Measurements from ENCODE around the gene SF3B3. TPM values are rescaled to one million over a fixed set of nuclear protein-coding genes. Genes with fewer than 3 reads are reported as not detected.

Gene SF3B3
- total RNA-seq, 1 experiment from 2014 or later = 326 TPM

DNA sequence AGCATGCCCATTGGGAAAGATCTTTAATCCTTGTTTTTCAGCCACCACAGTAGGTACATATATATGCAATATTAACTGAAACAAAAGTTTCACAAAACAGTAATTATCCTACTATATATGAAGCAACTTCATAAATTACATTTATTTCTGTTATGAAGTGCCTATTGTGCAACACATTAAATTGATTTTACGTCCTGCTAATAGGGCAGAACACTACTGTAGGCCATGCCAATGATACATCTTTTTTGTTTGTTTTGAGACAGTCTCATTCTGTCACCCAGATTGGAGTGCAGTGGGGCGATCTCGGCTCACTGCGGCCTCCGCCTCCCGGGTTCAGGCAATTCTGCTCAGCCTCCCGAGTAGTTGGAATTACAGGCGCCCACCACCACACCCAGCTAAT lies 29.1 kb downstream of the SF3B3 start:
- H2AFZ ChIP-seq = no peak overlapping the region
- peaks cover 86% of the 10 kb centered on the region for H3K36me3 ChIP-seq (ENCODE audit: low read depth)
- H3K9me3 ChIP-seq (ENCODE audit: insufficient read depth, low read depth) = no peaks in the 10 kb centered on the region
- no peak for DNase-seq
- H3K4me3 ChIP-seq = no peak overlapping the region
- BruUV-seq (replicated peaks) = no TSS peak
- H3F3A ChIP-seq (ENCODE audit: insufficient read depth, low read depth) = peaks cover 95% of the 10 kb centered on the region
- peaks cover 59% of the 10 kb centered on the region for H3K4me1 ChIP-seq (replicated peaks; ENCODE audit: insufficient read depth)
- POLR2A ChIA-PET (ENCODE audit: unreplicated experiment) = no interaction called here
- CTCF ChIA-PET = no interaction called here
- no peaks in the 10 kb centered on the region for H3K27me3 ChIP-seq (ENCODE audit: insufficient read depth, low read depth)
- H4K20me1 ChIP-seq (ENCODE audit: insufficient read depth) = peaks cover 51% of the 10 kb centered on the region
- H3K79me2 ChIP-seq (ENCODE audit: low read depth) = peaks cover 79% of the 10 kb centered on the region
- H3K27ac ChIP-seq = peak overlapping the region; percentile 93
- no peak overlapping the region for H3K4me2 ChIP-seq
- intact Hi-C loops (cut with micrococcal nuclease; ENCODE audit: unreplicated experiment) = no loop called here
- H3K9me2 ChIP-seq (ENCODE audit: insufficient read depth) = no peaks in the 10 kb centered on the region
- TF ChIP-seq, protein P1, sequence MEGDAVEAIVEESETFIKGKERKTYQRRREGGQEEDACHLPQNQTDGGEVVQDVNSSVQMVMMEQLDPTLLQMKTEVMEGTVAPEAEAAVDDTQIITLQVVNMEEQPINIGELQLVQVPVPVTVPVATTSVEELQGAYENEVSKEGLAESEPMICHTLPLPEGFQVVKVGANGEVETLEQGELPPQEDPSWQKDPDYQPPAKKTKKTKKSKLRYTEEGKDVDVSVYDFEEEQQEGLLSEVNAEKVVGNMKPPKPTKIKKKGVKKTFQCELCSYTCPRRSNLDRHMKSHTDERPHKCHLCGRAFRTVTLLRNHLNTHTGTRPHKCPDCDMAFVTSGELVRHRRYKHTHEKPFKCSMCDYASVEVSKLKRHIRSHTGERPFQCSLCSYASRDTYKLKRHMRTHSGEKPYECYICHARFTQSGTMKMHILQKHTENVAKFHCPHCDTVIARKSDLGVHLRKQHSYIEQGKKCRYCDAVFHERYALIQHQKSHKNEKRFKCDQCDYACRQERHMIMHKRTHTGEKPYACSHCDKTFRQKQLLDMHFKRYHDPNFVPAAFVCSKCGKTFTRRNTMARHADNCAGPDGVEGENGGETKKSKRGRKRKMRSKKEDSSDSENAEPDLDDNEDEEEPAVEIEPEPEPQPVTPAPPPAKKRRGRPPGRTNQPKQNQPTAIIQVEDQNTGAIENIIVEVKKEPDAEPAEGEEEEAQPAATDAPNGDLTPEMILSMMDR (conservative IDR thresholded peaks at IDR 0.05) = no peak
- TF ChIP-seq EZH2 (IDR thresholded peaks at IDR 0.05; ENCODE audit: low read depth) = no peak

DNA sequence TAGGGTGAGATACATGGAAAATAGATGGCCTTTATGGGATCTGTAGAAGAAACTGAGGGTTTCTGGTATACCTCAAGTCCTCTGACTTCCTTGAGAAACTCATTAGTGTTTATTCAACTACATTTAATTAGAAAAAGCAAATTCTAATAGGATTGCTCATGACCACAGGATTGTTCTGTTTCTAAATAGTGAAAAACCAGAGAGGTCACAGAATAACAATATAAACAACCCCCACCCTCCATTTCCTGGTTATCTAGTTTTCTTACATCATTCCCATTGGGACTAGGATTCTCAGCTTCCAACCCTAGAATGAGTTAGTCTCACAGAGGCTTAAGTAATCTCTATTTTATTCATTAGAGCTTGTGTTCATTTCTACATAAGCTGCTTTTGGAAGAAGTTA lies 30.0 kb downstream of the SF3B3 start:
- Histone ChIP-seq H3K36me3 (ENCODE audit: low read depth) (peaks cover 93% of the 10 kb centered on the region), H3F3A (ENCODE audit: insufficient read depth, low read depth) (peaks cover 96% of the 10 kb centered on the region), H3K4me3 (no peak overlapping the region), H3K9me2 (ENCODE audit: insufficient read depth) (no peaks in the 10 kb centered on the region), H4K20me1 (ENCODE audit: insufficient read depth) (peaks cover 46% of the 10 kb centered on the region), H3K4me1 (replicated peaks; ENCODE audit: insufficient read depth) (peaks cover 57% of the 10 kb centered on the region), H3K79me2 (ENCODE audit: low read depth) (peaks cover 78% of the 10 kb centered on the region), H3K4me2 (peak overlapping the region; percentile 43), H3K27ac (peak overlapping the region; percentile 93), H3K27me3 (ENCODE audit: insufficient read depth, low read depth) (no peaks in the 10 kb centered on the region), H3K9me3 (ENCODE audit: insufficient read depth, low read depth) (no peaks in the 10 kb centered on the region), H2AFZ (no peak overlapping the region)
- no TSS peak for BruUV-seq (replicated peaks)
- TF ChIP-seq, protein P1 (conservative IDR thresholded peaks at IDR 0.05) = no peak
- TF ChIP-seq EZH2 (IDR thresholded peaks at IDR 0.05; ENCODE audit: low read depth) = no peak
- DNase-seq = peak in 1 of 2 experiments; percentile 88
- ChIA-PET CTCF (no interaction called here), POLR2A (ENCODE audit: unreplicated experiment) (interaction anchor here (0.7 kb wide), 1 partner anchor 243 kb away, joined by 5 read pairs; no protein-coding TSS in a partner anchor)
- intact Hi-C loops (cut with micrococcal nuclease; ENCODE audit: unreplicated experiment) = no loop called here

DNA sequence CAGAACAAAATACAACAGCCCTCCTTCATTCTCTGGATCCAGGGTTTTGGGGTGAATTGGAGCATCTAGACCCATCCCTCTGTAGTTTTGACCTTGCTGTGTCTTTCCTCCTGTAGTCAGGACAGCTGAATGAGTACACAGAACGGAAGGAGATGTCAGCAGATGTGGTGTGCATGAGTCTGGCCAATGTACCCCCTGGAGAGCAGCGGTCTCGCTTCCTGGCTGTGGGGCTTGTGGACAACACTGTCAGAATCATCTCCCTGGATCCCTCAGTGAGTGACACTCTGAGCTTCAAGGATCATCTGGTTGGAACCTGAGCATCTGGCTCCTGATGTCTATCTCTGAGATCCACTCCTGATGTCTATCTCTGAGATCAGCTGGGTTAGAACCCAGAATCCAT lies 32.4 kb downstream of the SF3B3 start:
- no peaks in the 10 kb centered on the region for H3K9me3 ChIP-seq (ENCODE audit: insufficient read depth, low read depth)
- DNase-seq = no peak
- H2AFZ ChIP-seq = no peak overlapping the region
- TF ChIP-seq, protein P1 (conservative IDR thresholded peaks at IDR 0.05) = no peak
- no peak for TF ChIP-seq EZH2 (IDR thresholded peaks at IDR 0.05; ENCODE audit: low read depth)
- peaks cover 62% of the 10 kb centered on the region for H3K79me2 ChIP-seq (ENCODE audit: low read depth)
- peaks cover 90% of the 10 kb centered on the region for H3K36me3 ChIP-seq (ENCODE audit: low read depth)
- H4K20me1 ChIP-seq (ENCODE audit: insufficient read depth) = peaks cover 44% of the 10 kb centered on the region
- no peaks in the 10 kb centered on the region for H3K9me2 ChIP-seq (ENCODE audit: insufficient read depth)
- intact Hi-C loops (cut with micrococcal nuclease; ENCODE audit: unreplicated experiment) = no loop called here
- no peaks in the 10 kb centered on the region for H3K27me3 ChIP-seq (ENCODE audit: insufficient read depth, low read depth)
- H3K27ac ChIP-seq = peak overlapping the region; percentile 93; the same call in 1 of the 2 replicates
- ChIA-PET CTCF (no interaction called here), POLR2A (ENCODE audit: unreplicated experiment) (interaction anchor here (0.7 kb wide), 1 partner anchor 34 kb away, joined by 3 read pairs; no protein-coding TSS in a partner anchor)
- H3K4me2 ChIP-seq = no peak overlapping the region
- no TSS peak for BruUV-seq (replicated peaks)
- peaks cover 72% of the 10 kb centered on the region for H3K4me1 ChIP-seq (replicated peaks; ENCODE audit: insufficient read depth)
- H3K4me3 ChIP-seq = no peak overlapping the region
- H3F3A ChIP-seq (ENCODE audit: insufficient read depth, low read depth) = peaks cover 96% of the 10 kb centered on the region

All from PC-9 (cell line).